GM19240 (cell line): ENCODE data around the gene CDK10.
"Not testable (repeated sequence)": the region's sequence is repeated elsewhere in the genome, so short reads cannot be mapped to it uniquely, and the experiment has no call there.

Experiments
- DNase-seq: peaks from one replicate; pipeline ENCODE4 v3.0.0; 2011; ENCODE audit warnings: low spot score; ENCODE audit not compliant: insufficient read length

The CDK10 gene

GRCh38 chr16:89667633-89668032 is 18.9 kb upstream of the CDK10 start:
- no peak for DNase-seq

- DNase-seq, result no peak
Observed at GRCh38 chr16:89668790-89669158, 17.7 kb upstream of the CDK10 start.

- no peak for DNase-seq
Observed at GRCh38 chr16:89669755-89670154, 16.7 kb upstream of the CDK10 start.

GRCh38 chr16:89670496-89671431 is 15.7 kb upstream of the CDK10 start:
- no peak for DNase-seq

DNA sequence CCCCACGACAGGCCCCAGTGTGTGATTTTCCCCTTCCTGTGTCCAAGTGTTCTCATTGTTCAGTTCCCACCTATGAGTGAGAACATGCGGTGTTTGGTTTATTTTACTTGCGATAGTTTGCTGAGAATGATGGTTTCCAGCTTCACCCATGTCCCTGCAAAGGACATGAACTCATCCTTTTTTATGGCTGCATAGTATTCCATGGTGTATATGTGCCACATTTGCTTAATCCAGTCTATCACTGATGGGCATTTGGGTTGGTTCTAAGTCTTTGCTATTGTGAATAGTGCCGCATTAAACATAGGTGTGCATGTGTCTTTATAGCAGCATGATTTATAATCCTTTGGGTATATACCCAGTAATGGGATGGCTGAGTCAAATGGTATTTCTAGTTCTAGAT is 14.9 kb upstream of the CDK10 start:
- not testable (repeated sequence) for DNase-seq

DNA sequence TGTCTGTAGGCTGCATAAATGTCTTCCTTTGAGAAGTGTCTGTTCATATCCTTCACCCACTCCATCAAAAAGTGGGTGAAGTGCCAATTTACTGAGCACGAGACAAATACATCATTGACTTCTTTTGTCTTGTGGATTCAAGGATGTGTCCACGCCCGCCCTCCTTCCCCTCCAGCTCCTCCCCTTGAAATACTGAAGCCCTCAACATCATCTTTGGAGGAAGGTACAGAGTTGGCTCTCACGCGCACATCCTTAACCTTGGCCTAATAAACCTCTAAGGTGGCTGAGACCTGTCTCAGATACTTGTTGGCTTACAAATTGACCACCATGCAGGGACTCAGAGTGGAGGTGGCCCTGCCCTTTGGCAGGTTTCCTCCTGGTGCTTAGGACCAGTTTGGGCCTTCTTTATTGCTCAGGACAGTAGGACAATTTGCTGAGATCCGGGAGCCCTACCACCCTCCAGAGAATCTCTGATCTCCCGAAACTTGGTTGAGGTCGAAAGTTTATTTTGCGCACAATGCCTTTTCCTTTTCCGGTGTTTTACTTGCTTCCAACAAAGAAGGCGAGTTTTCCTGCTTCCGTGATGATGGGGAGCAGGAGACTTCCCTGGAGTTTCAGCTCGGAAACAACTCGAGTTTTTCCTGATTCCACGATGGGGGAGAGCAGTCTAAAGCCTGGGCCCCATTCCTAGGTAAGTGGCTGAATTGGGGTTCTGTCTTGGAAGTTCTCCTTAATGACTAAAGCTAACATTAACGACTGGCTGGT is 14.1 kb upstream of the CDK10 start:
- no peak for DNase-seq

DNA sequence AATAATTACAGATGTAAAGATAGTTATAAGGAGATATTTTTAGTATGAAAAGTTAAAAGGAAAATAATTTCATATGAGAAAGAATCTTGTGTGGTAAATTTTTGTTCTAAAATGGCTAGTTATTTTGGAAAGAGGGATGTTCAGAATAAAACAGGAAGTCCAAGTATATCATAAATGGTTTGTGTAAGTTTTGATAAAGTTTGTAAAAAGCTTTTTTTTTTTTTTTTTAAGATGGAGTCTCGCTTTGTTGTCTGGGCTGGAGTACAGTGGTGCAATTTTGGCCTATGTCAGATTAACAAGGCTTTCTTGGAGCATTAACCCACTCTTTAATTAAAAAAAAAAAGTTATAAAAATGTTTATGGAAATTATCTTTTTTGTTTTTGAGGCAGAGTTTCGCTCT is 8.2 kb upstream of the CDK10 start:
- no peak for DNase-seq

DNA sequence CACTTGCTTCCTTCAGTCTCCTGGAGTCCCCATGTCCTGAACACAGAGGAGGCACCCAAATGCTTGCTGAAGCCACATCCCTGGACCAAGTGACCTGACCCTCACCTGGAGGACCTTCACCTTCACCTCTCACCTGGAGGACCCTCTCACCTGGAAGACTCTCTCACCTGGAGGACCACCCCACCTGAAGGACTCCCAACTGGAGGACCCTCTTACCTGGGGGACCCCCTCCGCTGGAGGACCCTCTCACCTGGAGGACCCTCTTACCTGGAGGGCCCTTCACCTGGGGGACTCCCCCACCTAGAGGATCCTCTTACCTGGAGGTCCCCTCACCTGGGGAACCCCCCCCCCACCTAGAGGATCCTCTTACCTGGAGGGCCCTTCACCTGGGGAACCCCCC is 573 bp upstream of the CDK10 start:
- no peak for DNase-seq

DNA sequence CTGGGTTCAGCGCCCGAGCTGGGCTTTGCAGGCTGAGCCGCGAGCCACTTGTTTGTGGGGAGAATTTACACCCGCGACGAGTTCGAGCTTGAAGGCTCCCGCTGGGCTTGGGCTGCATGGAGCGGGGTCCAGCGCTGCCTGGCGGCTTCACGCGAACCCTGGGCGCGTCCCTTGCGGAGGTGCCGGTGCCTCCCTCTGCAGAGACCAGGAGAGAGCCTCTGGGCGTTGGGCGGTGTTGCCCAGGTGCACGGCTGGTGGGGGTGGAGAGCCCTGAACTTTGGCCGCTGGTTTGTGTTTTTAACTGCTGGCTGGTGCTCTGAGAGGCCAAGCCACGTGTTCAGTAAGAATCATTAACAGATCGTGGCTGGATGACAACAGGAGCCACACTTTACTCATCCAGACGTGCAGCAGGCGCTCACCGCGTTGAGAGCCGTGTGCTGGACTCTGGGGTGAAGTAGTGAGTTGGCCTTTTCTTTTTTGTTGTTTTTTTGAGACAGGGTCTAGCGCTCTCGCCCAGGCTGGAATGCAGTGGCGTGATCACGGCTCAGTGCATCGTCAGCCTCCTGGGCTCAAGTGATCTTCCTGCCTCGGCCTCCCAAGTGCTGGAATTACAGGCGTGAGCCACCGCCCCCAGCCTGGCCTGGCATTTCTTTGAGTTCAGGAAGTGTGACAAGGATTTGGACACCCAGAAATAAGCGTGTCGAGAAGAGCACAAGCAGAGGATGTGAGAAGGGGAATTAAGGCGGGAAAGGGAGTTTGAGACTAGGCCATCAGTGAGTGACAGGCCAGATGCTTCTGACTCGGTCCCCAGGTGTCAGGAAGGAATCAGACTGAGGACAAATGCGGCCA is 827 bp downstream of the CDK10 start:
- no peak for DNase-seq

DNA sequence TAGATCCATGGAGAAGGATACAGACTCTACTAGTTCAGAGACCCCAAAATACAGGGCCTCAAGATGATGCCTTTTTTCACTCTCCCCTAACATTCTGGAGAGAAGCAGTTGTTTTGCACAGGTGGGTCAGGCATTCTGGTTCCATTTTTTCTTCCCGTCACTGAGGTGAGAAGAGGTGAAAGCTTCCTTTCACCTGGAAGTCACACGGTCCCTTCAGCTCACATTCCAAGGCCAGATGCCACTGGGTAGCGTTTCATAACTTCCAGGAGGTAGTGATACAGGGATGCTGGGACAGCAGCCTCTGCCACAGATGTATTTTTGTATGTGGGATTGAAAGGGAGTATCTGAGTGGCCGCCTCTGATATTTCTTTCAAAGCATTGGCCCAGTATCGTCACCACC is 1.9 kb downstream of the CDK10 start:
- no peak for DNase-seq

- DNase-seq, result no peak
Observed at GRCh38 chr16:89689142-89689541, 2.7 kb downstream of the CDK10 start.

DNA sequence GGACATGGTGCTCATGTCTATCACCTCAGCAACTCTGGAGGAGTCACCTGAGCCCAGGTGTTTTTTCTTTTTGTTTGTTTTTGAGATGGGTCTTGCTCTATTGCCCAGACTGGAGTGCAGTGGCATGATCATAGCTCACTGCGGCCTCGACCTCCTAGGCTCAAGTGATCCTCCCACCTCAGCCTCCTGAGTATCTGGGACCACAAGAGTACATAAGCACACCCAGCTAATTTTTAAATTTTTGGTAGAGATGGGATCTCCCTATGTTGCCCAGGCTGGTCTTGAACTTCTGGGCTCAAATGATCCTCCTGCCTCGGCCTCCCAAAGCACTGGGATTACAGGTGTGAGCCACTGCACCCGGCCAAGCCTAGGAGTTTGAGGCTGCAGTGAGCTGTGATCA is 3.1 kb downstream of the CDK10 start:
- not testable (repeated sequence) for DNase-seq

- no peak for DNase-seq
Observed at GRCh38 chr16:89690392-89690901, 4.0 kb downstream of the CDK10 start.

- no peak for DNase-seq
Observed at GRCh38 chr16:89691231-89691985, 4.9 kb downstream of the CDK10 start.

- DNase-seq, result no peak
Observed at GRCh38 chr16:89691986-89692569, 5.6 kb downstream of the CDK10 start.

DNA sequence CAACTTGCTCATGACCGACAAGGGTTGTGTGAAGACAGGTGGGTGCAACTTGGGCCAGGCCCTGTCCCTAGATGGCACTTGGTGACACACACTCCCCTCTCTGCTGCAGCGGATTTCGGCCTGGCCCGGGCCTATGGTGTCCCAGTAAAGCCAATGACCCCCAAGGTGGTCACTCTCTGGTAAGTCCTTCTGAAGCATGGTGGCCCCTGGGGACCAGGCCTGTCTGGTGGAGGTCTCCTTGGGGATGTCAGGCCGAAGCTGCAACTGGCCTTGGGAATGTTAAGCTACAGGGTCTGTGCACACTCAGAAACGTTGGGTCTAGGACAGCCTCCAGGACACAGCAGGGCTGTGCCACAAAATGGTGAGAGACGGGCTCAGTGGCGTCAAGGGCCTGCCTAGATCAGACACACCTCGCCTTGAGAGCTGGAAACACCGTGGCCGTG is 6.8 kb downstream of the CDK10 start:
- DNase-seq, result no peak

DNA sequence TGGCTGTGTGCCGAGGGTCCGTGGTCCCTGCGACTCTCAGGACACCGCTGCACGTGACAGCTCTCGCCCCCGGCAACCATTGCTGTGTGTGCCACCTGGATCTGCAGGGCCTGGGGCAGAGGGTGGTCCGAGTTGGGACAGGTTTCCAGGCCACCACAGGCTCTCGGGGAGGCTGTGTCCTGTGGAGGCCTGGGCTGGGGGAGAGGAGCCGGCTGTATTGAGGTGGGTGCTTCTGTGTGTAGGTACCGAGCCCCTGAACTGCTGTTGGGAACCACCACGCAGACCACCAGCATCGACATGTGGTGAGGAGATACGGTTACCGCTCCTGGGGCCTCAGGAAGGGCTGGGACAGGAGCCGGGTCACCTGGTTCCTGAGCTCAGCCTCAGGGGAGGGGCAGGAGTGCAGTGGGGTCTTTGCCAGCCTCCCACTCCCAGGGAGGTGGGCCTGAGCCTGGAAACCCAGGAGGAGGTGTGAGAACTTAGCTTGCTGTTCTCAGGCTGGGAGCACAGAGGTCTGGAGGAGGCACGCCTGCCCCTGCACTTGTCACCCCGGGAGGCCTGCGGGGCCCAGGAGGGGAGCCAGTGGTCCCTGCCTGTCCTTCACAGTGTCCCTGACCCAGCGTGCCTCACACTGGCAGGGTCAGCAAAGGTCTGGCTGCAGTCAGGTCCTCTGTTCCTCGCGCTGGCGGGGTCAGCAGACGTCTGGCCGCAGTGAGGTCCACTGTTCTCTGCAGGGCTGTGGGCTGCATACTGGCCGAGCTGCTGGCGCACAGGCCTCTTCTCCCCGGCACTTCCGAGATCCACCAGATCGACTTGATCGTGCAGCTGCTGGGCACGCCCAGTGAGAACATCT is 7.7 kb downstream of the CDK10 start:
- no peak for DNase-seq

- not testable (repeated sequence) for DNase-seq
Observed at GRCh38 chr16:89694784-89695085, 8.2 kb downstream of the CDK10 start.

DNA sequence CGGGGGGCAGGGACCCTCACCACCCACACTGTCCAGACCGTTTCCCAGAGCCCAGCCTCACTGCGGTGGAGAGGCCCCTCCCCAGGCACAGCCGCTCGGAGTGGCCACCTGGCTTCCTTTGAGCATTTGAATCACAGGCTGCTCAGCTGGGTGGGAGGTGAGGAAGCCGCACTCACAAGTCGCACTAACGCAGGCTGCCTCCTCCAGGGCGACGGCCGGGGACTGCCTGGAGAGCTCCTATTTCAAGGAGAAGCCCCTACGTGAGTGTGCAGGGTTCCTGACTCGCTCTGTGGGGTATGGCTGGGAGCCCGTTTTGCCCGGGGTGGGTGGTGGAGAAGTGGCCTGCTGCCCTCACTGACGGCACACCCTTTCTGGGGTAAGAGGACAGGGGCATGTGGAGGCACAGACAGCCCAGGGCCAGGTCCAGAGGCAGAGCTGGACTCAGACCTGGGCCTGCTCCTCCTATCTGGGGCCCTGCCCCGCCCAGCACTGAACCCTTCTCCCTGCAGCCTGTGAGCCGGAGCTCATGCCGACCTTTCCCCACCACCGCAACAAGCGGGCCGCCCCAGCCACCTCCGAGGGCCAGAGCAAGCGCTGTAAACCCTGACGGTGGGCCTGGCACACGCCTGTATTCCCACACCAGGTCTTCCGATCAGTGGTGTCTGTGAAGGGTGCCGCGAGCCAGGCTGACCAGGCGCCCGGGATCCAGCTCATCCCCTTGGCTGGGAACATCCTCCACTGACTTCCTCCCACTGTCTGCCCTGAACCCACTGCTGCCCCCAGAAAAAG is 8.8 kb downstream of the CDK10 start:
- no peak for DNase-seq
